Measurements from ENCODE around the gene FSIP1.

FSIP1 gene

DNA sequence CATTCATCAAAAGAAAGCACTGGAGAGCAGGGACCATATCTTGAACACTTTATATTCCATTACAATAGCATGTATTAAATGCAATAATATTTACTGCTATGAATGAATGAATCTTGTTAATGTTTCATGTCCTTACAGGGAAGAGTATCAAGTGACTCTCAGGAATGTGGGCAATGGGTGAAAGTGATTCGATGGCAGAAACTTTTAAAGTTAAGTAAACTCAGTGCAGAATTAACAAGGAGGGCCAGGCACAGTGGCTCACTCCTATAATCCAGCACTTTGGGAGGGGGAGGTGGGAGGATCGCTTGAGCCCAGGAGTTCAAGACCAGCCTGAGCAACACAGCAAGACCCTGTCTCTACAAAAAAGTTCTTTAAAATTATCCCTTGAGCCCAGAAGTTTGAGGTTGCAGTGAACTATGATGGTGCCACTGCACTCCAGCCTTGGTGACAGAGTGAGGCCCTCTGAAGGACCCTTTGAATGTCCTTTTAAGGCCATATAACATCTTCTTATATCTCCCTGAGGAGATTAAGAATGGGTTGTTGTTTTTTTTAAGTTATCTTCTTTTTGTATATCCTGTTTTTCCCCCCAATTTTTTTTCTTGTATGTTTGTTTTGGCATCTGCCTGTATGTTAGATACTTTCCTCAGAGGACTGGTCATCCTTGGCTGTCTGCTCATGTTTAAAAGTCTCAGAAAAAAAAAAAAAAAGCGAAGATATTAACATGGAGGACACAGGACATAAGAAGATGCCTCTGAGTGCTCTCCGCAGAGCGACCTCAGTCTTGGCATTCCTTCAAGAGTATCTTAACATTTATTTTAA lies 9.6 kb upstream of the FSIP1 start:
- no peak for DNase-seq

- no peak for DNase-seq
These were observed 7.1 kb upstream of the FSIP1 start for GRCh38 chr15:39789736-39790135.

DNA sequence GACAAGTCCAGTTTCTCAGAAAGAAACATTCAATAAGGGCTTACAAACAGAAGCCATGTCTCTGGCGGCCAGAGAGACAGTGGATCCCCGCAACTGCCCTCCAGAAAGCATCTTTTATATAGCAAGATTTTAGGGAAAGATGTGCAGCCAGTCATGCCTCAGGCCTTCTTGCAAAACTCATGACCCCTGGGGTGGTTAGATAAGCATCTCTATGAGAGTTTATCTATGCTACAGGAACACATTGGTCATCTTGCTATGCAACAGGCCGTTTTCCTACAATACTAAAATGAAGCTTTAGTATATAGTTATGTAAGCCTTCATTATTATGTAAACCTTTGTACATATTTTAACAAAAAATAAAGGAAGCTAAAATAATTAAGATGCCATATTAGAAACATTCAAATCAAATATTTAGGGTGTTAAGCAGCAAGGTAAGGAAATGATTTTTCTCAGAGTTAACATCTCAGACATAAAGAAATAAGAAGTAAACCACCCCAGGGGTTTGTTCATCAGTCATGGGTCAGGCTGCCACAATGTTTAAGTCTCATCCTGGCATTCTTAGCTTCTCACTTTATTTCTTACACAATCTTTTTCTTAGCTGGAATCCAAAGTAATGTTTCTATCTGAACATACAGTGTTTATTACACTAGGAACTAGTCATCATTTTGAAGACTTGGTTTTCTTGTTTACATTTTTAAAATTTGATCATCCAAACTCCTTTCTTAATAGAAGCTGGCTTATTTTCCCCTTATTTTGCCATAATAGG lies 6.3 kb upstream of the FSIP1 start:
- DNase-seq: no peak

GRCh38 chr15:39788108-39788507 lies 5.5 kb upstream of the FSIP1 start:
- DNase-seq: peak; percentile 7 to 27 (median 23)

- no peak for DNase-seq
These were observed 4.8 kb upstream of the FSIP1 start for GRCh38 chr15:39787479-39787878.

DNA sequence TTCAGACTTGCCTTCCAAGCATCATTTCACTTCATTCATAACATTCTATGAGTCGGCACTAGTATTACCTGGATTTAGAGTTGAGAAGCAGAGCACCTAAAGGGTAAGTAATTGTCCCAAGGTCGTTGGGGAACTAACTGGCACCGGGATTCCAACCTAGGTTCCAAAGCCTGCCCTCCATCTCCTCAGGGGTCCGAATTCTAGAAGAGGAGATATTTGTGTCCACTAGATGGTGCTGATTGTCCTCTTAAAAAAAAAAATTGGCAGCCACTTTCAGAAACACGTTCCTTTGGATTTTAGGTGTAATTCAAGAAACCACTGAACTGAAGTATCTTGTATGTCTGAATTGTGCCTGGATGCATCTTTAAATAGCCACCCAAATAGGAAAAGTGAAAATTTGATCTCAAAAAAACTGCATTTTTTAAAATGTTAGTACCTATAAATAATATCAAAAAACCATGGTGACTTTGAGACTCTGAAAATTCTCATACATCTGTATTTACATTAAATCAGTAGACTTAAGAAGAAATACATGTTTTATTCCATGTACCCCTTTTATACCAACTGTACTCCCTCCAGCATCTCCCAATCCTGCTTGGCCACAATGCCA lies 3.9 kb upstream of the FSIP1 start:
- DNase-seq: peak; percentile 53 to 65 (median 64)

GRCh38 chr15:39785841-39786240 lies 3.2 kb upstream of the FSIP1 start:
- DNase-seq: no peak

DNA sequence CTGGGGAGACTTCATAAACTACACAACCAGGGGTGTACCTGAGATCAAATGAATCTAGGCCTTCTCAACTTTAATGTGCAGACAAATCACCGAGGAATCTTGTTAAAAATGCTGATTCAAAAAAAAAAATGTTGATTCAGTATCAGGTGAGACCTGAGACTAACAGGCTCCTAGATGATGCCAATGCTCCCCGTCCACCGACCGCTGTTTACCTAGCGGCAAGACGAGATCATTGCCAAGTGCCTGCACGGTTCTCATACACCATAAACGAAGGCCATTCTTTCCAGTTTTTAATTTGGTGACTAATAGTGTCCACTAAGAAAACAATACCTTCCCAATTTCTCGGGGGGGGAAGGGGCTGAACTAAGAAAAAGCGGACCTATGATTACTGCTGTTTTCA lies 2.5 kb upstream of the FSIP1 start:
- DNase-seq: no peak

DNA sequence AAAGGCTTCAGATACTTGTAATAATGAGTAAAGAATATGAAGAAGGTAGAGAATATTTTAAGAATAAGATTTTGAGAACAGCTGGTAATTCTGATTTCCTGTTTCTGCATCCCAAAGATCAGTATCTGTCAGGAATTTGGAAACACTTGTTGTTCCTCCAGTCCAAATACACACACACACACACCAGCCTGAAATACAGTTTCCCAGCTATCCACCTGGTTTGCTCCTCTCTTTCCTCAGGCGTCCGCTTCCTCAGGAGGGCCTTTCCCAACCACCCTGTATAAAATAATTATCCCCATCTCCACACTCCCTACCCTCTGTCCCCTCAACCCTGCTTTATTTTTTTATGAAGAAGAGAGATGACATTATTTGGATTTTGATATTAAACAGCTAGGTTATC lies 2.0 kb upstream of the FSIP1 start:
- no peak for DNase-seq

DNA sequence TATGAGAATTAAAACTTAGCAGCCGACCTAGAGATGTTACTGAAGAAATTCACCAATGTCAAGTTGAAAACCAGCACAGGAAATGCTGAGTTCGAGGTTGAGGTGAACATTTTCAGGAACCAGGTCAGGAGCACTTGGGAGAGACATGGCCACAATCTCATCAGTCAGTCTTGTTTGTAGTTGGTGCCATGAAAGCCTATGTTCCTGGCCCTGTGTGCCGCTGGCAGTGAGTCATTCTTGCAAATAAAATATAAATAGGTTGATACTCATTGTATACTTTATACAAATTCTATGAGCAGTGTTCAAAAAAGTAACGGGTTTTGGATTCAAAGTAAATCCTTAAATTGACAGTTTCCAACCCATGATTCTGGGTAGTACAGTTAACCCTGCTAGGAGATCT lies 1.5 kb upstream of the FSIP1 start:
- no peak for DNase-seq

DNA sequence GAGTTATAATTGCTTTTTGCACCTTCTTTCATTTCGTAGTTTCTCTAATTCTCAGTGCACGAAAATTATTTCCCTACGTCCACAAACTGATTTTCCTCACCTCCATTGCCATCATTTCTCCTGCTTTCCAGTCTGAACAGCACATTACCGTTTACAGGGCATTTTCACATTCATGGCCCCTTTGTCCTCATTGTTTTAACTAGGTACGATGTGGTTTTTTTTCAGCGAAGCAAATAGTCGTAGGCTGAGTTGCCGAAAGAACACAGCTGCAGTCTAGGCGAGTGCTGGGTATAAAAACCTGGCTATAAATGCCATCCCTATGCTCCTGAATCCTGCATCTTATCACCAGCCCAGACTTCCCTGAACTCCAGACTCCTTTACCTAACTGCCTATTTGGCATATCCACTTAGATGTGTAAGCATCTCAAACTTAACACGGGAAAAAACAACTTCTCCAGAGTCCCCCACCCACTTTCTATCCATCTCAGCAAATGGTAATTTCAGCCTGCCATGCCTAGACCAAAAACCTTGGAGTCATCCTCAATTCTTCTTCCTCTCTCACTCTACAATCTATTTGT lies 691 bp upstream of the FSIP1 start:
- DNase-seq: no peak

- DNase-seq: no peak
These were observed 706 bp downstream of the FSIP1 start for GRCh38 chr15:39781967-39782302.

GRCh38 chr15:39781147-39781966 lies 1.3 kb downstream of the FSIP1 start:
- DNase-seq: peak; percentile 40 to 62 (median 54)

DNA sequence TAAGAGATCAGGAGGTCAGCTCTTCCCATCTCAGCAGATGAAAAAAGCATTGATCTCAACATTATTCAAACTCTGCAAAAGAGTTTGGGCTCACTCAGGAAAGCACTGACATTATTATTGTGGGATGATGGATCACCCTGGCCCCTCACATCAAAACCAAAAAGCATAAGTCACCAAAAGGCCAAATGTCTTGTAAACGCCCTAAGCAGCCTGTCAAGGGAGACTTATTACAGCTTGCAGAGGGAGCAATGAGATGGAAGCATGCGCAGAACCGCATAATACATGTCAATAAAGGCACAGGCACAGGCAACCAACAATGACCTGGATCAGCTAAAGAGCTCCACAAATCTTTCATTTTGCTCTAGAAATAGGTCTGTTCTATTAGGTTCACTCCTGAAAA lies 4.6 kb downstream of the FSIP1 start:
- no peak for DNase-seq

DNA sequence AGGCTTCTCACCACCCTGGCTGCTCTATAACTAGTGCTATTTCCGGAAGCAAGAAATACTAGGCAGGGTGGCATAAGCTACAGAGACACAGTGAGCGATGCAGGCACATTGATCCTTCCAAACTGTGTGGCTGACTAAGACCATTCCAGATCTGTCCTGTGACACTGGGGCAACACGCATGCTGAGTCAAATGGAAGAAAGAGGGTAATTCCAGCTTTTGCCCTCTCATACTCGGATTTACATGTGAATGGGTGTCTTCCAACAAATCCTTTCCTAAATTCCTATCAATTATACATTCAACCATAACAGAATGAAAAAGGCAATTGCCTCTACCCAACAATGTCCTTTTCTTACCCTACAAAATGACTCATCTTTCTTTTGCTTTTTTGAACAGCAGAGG lies 5.1 kb downstream of the FSIP1 start:
- peak; percentile 24 to 53 (median 24) for DNase-seq

- no peak for DNase-seq
These were observed 6.6 kb downstream of the FSIP1 start for GRCh38 chr15:39776068-39776467.

DNA sequence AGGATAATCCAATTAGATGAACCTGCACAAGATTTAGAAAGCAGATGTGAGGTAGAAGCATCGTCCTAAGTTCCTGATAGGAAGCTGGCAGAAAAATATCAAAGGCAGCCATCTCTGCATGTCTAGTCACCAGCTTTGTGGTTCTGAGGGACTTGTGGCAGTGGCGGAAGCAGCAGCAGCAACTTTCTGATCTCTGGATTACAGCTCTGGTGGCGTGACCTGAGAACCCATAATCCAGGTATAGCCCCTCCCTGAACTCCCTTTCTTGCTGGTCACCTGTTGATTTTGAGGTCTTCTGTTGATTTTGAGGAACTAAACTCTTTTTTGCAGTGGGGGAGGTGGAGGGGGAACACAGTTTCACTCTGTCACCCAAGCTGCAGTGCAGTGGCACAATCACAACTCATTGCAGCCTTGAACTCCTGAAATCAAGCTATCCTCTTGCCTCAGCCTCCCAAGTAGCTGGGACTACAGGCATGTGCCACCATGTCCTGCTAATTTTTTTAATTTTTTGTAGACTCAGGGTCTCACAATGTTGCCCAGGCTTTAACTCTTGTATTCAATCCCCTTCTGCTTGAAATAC lies 7.9 kb downstream of the FSIP1 start:
- no peak for DNase-seq

GRCh38 chr15:39770748-39771689 lies 11.6 kb downstream of the FSIP1 start:
- DNase-seq: no peak

- DNase-seq: no peak
These were observed 14.7 kb downstream of the FSIP1 start for GRCh38 chr15:39767921-39768320.

GRCh38 chr15:39761006-39761405 lies 21.6 kb downstream of the FSIP1 start:
- DNase-seq: no peak
